ENCODE data around the gene PYGM. TPM values are rescaled to one million over a fixed set of nuclear protein-coding genes. Genes with fewer than 3 reads are reported as not detected.

Gene PYGM
- polyA plus RNA-seq, 3 donors, result 2.1 to 3.2 (median 2.4) TPM

GRCh38 chr11:64758330-64759079 lies 1.3 kb downstream of the PYGM start:
- DNase-seq (ENCODE audit: extremely low read depth in 1 of 11, low read depth in 9 of 11, low spot score in 4 of 11), result no peak

GRCh38 chr11:64757549-64758329 lies 2.0 kb downstream of the PYGM start:
- DNase-seq (ENCODE audit: extremely low read depth in 1 of 11, low read depth in 9 of 11, low spot score in 4 of 11), result no peak

DNA sequence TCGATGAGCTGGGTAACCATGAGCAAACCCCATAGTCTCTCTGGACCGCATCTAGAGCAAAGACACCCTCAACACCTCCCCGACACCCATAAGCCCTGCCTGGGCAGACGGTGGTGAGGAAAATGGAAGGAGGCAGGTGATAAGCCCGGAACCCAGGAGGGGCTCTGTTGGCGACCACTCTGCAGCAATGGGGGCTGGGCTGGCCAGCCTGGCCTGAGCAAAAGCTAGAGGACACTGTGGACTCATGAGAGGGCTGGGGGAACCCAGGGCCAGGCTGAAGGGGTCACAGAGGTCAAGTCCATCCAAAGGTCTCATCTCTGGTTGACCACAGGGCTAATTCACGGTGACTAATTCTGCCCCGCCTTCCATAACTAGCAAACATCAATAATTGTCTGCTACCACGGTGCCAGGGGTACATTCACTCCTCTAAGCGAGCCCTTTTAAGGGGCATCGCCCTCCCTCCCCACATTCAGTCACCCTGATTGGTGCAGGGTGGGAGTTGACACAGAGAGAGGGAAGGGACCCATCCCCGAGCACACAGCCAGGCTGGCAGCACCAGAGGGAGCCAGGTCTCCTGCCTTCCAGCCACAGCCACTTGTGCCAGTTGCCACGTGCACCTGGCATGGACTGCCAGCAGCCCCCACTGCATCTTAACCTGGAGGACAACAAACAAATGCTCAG lies 4.0 kb downstream of the PYGM start:
- no peak for DNase-seq (ENCODE audit: extremely low read depth in 1 of 11, low read depth in 9 of 11, low spot score in 4 of 11)

- DNase-seq (ENCODE audit: extremely low read depth in 1 of 11, low read depth in 9 of 11, low spot score in 4 of 11), result no peak
Observed at GRCh38 chr11:64754919-64755662, 4.7 kb downstream of the PYGM start.

- DNase-seq (ENCODE audit: extremely low read depth in 1 of 11, low read depth in 9 of 11, low spot score in 4 of 11), result no peak
Observed at GRCh38 chr11:64754124-64754918, 5.5 kb downstream of the PYGM start.

- no peak for DNase-seq (ENCODE audit: extremely low read depth in 1 of 11, low read depth in 9 of 11, low spot score in 4 of 11)
Observed at GRCh38 chr11:64753380-64754123, 6.2 kb downstream of the PYGM start.

- no peak for DNase-seq (ENCODE audit: extremely low read depth in 1 of 11, low read depth in 9 of 11, low spot score in 4 of 11)
Observed at GRCh38 chr11:64753019-64753379, 6.8 kb downstream of the PYGM start.

DNA sequence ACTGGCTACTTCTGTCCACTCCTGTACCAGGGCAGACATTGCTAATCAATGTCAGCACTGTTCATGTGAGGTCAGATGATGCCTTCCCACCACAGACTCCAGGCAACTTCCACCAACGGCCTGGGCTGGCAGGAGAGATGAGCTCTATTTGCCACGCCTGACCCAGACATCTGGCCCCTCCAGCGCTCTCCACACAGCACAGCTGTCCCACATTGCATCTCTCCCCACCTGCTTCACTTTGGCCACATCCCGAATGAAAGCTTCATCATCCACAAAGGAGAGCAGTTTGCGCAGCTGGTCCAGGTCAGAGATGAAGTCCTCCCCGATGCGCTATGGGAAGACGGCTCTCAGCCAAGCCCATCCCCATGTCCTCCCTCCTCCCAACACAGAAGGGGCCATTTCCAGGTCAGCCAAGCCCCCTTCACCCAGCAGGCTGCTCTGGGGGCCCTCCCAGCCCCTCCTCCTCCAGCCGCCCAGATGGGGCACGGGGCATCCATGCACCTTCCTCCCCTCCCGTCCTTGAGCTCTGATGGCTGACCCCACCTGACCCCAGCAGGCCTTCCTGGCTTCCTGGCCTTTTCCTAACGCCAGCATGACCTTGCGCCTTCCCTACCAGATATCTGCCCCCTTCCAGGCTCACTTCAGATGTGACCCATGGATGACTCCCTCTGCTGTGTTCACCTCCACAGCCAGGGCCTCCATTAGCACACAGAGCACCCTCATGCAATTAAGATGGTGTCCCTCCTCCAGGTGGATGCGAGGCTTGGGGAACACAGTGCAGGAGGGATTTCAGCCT lies 7.4 kb downstream of the PYGM start:
- DNase-seq (ENCODE audit: extremely low read depth in 1 of 11, low read depth in 9 of 11, low spot score in 4 of 11), result no peak

- DNase-seq (ENCODE audit: extremely low read depth in 1 of 11, low read depth in 9 of 11, low spot score in 4 of 11), result no peak
Observed at GRCh38 chr11:64751580-64751979, 8.2 kb downstream of the PYGM start.

GRCh38 chr11:64751136-64751535 lies 8.6 kb downstream of the PYGM start:
- DNase-seq (ENCODE audit: extremely low read depth in 1 of 11, low read depth in 9 of 11, low spot score in 4 of 11), result no peak

- DNase-seq (ENCODE audit: extremely low read depth in 1 of 11, low read depth in 9 of 11, low spot score in 4 of 11), result no peak
Observed at GRCh38 chr11:64750361-64751054, 9.3 kb downstream of the PYGM start.

DNA sequence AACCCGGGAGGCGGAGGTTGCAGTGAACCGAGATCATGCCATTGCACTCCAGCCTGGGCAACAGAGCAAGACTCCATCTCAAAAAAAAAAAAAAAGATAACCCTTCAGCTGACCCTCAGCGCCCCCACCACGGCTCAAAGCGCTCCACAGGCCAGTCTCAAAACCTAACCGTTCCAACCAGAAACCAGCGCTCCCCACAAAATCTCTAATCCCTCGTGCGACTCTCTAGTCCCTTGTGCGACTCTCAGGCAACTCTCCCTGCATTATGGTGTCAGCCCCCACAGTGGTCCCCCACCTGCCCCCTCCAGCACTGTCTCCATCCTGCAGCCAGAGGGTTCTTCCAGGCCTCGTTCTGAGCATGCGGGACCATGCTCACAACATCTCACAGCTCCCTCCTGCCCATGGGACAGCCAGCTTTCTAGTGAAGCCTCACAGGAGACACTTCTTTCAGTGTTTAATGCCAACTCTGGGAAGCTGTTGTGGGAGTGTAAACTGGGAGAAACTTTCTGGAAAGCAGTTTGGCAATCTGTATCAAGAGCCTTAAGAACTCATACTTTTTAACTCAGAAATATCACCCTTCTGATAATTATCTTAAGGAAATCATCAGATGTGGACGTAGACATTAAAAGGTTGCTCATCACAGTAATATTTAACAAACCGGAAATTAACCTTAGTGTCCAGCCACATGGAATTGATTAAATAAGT lies 11.7 kb downstream of the PYGM start:
- DNase-seq (ENCODE audit: extremely low read depth in 1 of 11, low read depth in 9 of 11, low spot score in 4 of 11), result no peak

- no peak for DNase-seq (ENCODE audit: extremely low read depth in 1 of 11, low read depth in 9 of 11, low spot score in 4 of 11)
Observed at GRCh38 chr11:64746486-64746885, 13.3 kb downstream of the PYGM start.

- DNase-seq (ENCODE audit: extremely low read depth in 1 of 11, low read depth in 9 of 11, low spot score in 4 of 11), result no peak
Observed at GRCh38 chr11:64745521-64746328, 14.0 kb downstream of the PYGM start.

- no peak for DNase-seq (ENCODE audit: extremely low read depth in 1 of 11, low read depth in 9 of 11, low spot score in 4 of 11)
Observed at GRCh38 chr11:64745189-64745520, 14.6 kb downstream of the PYGM start.

Measured in renal cortex interstitium (tissue), 11 donors.